K562 (cell line): ENCODE results near the gene RPAIN. TPM values are rescaled to one million over a fixed set of nuclear protein-coding genes. Genes with fewer than 3 reads are reported as not detected.

ENCODE experiments used
- ATAC-seq: fragments of 200-7000 bp; cut with Tn5 transposase; 3 replicates; pipeline ENCODE4 v1.9.1; 2020; ENCODE audit warnings: moderate library complexity
- BruUV-seq: library from RNA; stranded (reverse); fragments of 400-500 nt; replicated peaks from 2 replicates; lab custom pipeline; 2021; lab: Mats Ljungman, UMichigan
- CTCF ChIA-PET: fragments of 300-600 bp; formaldehyde crosslinking; extraction: SDS; loops from one replicate; lab custom pipeline; 2021; ENCODE audit warnings: low intra/inter-chr PET ratio; lab: Yijun Ruan, JAX
- POLR2A ChIA-PET: fragments of 300-600, 350-650 bp; sonication (Branson Sonifier 250); formaldehyde crosslinking; extraction: SDS; loops from one replicate; lab custom pipeline; 2021; ENCODE audit warnings: antibody characterized with exemption, inconsistent platforms; lab: Yijun Ruan, JAX
- DNase-seq, 4 experiments: peaks; one replicate each; pipeline versions ENCODE4 v3.0.0 to v3.0.0-alpha.2; 2011 to 2018; ENCODE audit warnings: low spot score in 3 of 4, mixed read lengths in 3 of 4; ENCODE audit errors: extremely low read depth in 1 of 4
- FAIRE-seq: peaks from 2 replicates; lab custom pipeline; 2011; peaks lifted over from hg19 to GRCh38; lab: Jason Lieb, UNC
- H2AFZ ChIP-seq: 2 replicates; pipeline ENCODE4 v1.6.0; 2011; ENCODE audit warnings: low read depth, low read length, control low read depth, inconsistent platforms
- H3K27ac ChIP-seq: fragments of 200-600 bp; 3 replicates; pipeline ENCODE4 v1.8.0; 2011; ENCODE audit warnings: low read depth, mild to moderate bottlenecking, control low read depth, inconsistent platforms, low read length, moderate library complexity, mixed read lengths; ENCODE audit errors: extremely low read depth
- H3K27me3 ChIP-seq, 2 experiments: fragments of 300-600 bp in 1 of 2; 2 replicates in 1 of 2; 3 replicates in 1 of 2; pipeline versions ENCODE4 v1.6.0 to v1.8.0; 2011; ENCODE audit warnings: inconsistent platforms in 2 of 2, low read length in 2 of 2, mild to moderate bottlenecking in 1 of 2, mixed read lengths in 1 of 2, moderate library complexity in 1 of 2; ENCODE audit not compliant: control insufficient read depth in 2 of 2, insufficient read depth in 2 of 2
- H3K36me3 ChIP-seq: fragments of 300-600 bp; 3 replicates; pipeline ENCODE4 v1.8.0; 2011; ENCODE audit warnings: mild to moderate bottlenecking, low read length, inconsistent platforms; ENCODE audit not compliant: control insufficient read depth, insufficient read depth
- H3K4me1 ChIP-seq, 2 experiments: fragments of 200-600 bp in 1 of 2; replicated peaks in 1 of 2; 2 replicates in 1 of 2; 3 replicates in 1 of 2; pipeline versions ENCODE4 v1.5.1 to v1.8.0; 2011; ENCODE audit warnings: inconsistent platforms in 2 of 2, low read length in 2 of 2, mild to moderate bottlenecking in 1 of 2, mixed read lengths in 1 of 2, moderate library complexity in 1 of 2; ENCODE audit not compliant: control insufficient read depth in 2 of 2, insufficient read depth in 2 of 2
- H3K4me2 ChIP-seq: 2 replicates; pipeline ENCODE4 v1.6.1; 2011; ENCODE audit warnings: low read length, control low read depth, inconsistent platforms, mixed read lengths; ENCODE audit not compliant: insufficient read depth
- H3K4me3 ChIP-seq: fragments of 200-600 bp; sonication (generic), shearing (Covaris generic); 2 replicates; pipeline ENCODE4 v1.5.1; 2016; ENCODE audit warnings: control low read depth, inconsistent platforms
- H3K79me2 ChIP-seq: fragments of 200-600 bp; 3 replicates; pipeline ENCODE4 v1.8.0; 2011; ENCODE audit warnings: low read length, inconsistent platforms; ENCODE audit not compliant: control insufficient read depth, insufficient read depth
- H3K9ac ChIP-seq, 2 experiments: 2 replicates each; pipeline versions ENCODE4 v1.6.0 to v1.6.1; 2011; ENCODE audit warnings: low read depth in 2 of 2, low read length in 2 of 2, control low read depth in 1 of 2, inconsistent platforms in 1 of 2, mild to moderate bottlenecking in 1 of 2, mixed read lengths in 1 of 2; ENCODE audit not compliant: insufficient read depth in 1 of 2
- H3K9me1 ChIP-seq: one replicate; pipeline ENCODE4 v1.6.0; 2011; ENCODE audit warnings: inconsistent platforms, mild to moderate bottlenecking, low read length, moderate library complexity; ENCODE audit not compliant: control insufficient read depth, insufficient read depth
- H3K9me3 ChIP-seq: replicated peaks from 2 replicates; pipeline ENCODE4 v1.5.1; 2011; ENCODE audit warnings: low read depth, low read length, inconsistent platforms; ENCODE audit not compliant: control insufficient read depth, insufficient read depth
- H4K20me1 ChIP-seq: replicated peaks from 2 replicates; pipeline ENCODE4 v1.6.1; 2011; ENCODE audit warnings: low read length, inconsistent platforms, mixed read lengths; ENCODE audit not compliant: control insufficient read depth, insufficient read depth
- CREB3L1 ChIP-seq: fragments of 450-650 bp; IDR thresholded peaks from 2 replicates; pipeline ENCODE4 v1.6.1; 2014; ENCODE audit warnings: low read depth, mild to moderate bottlenecking, moderate library complexity, borderline replicate concordance
- HEY1 ChIP-seq: fragments of 250-450 bp; sonication (Bioruptor Pico); IDR thresholded peaks from 2 replicates; pipeline ENCODE4 v1.5.0; 2020; ENCODE audit warnings: mild to moderate bottlenecking, moderate library complexity, borderline replicate concordance
- L3MBTL2 ChIP-seq: fragments of 450-650 bp; IDR thresholded peaks from 2 replicates; pipeline ENCODE4 v1.6.1; 2016; ENCODE audit warnings: mild to moderate bottlenecking, moderate library complexity
- MEIS2 ChIP-seq: fragments of 450-650 bp; IDR thresholded peaks from 2 replicates; pipeline ENCODE4 v1.6.1; 2014; ENCODE audit warnings: mild to moderate bottlenecking; ENCODE audit not compliant: partially characterized antibody
- NFATC3 ChIP-seq: fragments of 450-650 bp; IDR thresholded peaks from 2 replicates; pipeline ENCODE4 v1.6.1; 2017; ENCODE audit warnings: mild to moderate bottlenecking
- NFRKB ChIP-seq: fragments of 450-650 bp; IDR thresholded peaks from 2 replicates; pipeline ENCODE4 v1.6.1; 2016; ENCODE audit warnings: low read depth
- NR2C1 ChIP-seq, 2 experiments: fragments of 450-650 bp; IDR thresholded peaks; 2 replicates each; pipeline ENCODE4 v1.6.1; 2017; ENCODE audit warnings: mild to moderate bottlenecking in 2 of 2, antibody characterized with exemption in 1 of 2, inconsistent platforms in 1 of 2, missing compliant biosample characterization in 1 of 2, missing genetic modification characterization in 1 of 2
- PTBP1 ChIP-seq: fragments of 200-400 bp; formaldehyde crosslinking; IDR thresholded peaks from 2 replicates; pipeline ENCODE4 v1.6.1; 2017; ENCODE audit warnings: low read depth, low read length
- RFX1 ChIP-seq: fragments of 450-650 bp; IDR thresholded peaks from 2 replicates; pipeline ENCODE4 v1.6.1; 2016; ENCODE audit warnings: mild to moderate bottlenecking, moderate library complexity
- ZNF143 ChIP-seq: sonication (generic); formaldehyde crosslinking; IDR thresholded peaks from 2 replicates; pipeline ENCODE4 v1.9.0; 2022; ENCODE audit warnings: mild to moderate bottlenecking, missing genetic modification reagents
- ZNF277 ChIP-seq: fragments of 250-450 bp; sonication (Bioruptor Pico); IDR thresholded peaks from 2 replicates; pipeline ENCODE4 v1.8.0; 2022; ENCODE audit warnings: inconsistent platforms, mild to moderate bottlenecking, moderate library complexity, borderline replicate concordance
- ZNF354B ChIP-seq: fragments of 250-450 bp; sonication (Bioruptor Pico); IDR thresholded peaks from 2 replicates; pipeline ENCODE4 v1.4.0; 2020
- ZNF655 ChIP-seq: fragments of 250-450 bp; sonication (Bioruptor Pico); IDR thresholded peaks from 2 replicates; pipeline ENCODE4 v1.5.0; 2021
- WGBS: fragments of 100-300 bp; shearing (Covaris generic); methylation state at CpG from one replicate; pipeline ENCODE4 v1.1.6; 2016; ENCODE audit warnings: low coverage, mixed read lengths; ENCODE audit not compliant: insufficient coverage; ENCODE audit errors: missing lambda C conversion rate; 5-methylcytosine and 5-hydroxymethylcytosine counted together
- in situ Hi-C: fragments of 300-500 bp; cut with MboI; formaldehyde crosslinking; loops from 4 replicates; pipeline ENCODE4 v1.15.0; 2018; ENCODE audit warnings: inconsistent platforms, mixed read lengths
- intact Hi-C: fragments of 100-400 bp; cut with micrococcal nuclease; formaldehyde crosslinking; loops from 2 replicates; pipeline ENCODE4 v1.14.2; 2022
- polyA plus RNA-seq, 8 experiments: library from polyadenylated mRNA; depleted of rRNA in 4 of 8; stranded (reverse) in 5 of 8; unstranded in 3 of 8; fragments of >200 nt; fragmentation: Nextera tagmentation in 2 of 8; fragmentation: Illumina TruSeq in 1 of 8; extraction: Ambion mirVana in 2 of 8; extraction: Trizol in 1 of 8; gene quantifications; 2 replicates each; pipeline versions ENCODE4 v1.2.1 to v1.2.3, GENCODE V29; 2011 to 2014; ENCODE audit warnings: inconsistent platforms in 1 of 8, missing spikeins in 1 of 8
- total RNA-seq, 7 experiments: library from RNA; depleted of rRNA in 6 of 7; stranded (reverse); fragments of >200 nt in 6 of 7; fragmentation: Illumina TruSeq in 2 of 7; extraction: Trizol in 2 of 7; gene quantifications; 2 replicates each; pipeline versions ENCODE4 v1.2.1 to v1.2.3, GENCODE V29; 2011 to 2021; ENCODE audit warnings: low replicate concordance in 1 of 7

The RPAIN gene
- total and polyA plus RNA-seq, 9 of the 15 experiments (the other 6 are each of a cell fraction or from before 2014, with no cell fraction given) = 27.3 to 63.7 (median 38.5) TPM

GRCh38 chr17:5478992-5479391 lies 59.0 kb downstream of the RPAIN start:
- CTCF ChIA-PET = no interaction called here
- POLR2A ChIA-PET = interaction anchor here (1.8 kb wide), 1 partner anchor 13 kb away, joined by 5 read pairs; no protein-coding TSS in a partner anchor

GRCh38 chr17:5480962-5481361 lies 61.0 kb downstream of the RPAIN start:
- Histone ChIP-seq H3K9me1 (no peaks in the 10 kb centered on the region), H3K36me3 (peaks cover 82% of the 10 kb centered on the region), H4K20me1 (no peaks in the 10 kb centered on the region; the same call in 1 of the 2 replicates), H3K27ac (no peak overlapping the region), H3K9ac (no peak overlapping the region), H3K27me3 (no peaks in the 10 kb centered on the region), H3K4me3 (no peak overlapping the region), H3K4me2 (no peak overlapping the region), H3K4me1 (peaks cover 0 to 8% of the 10 kb centered on the region in 2 experiments; a peak in 1 of 5 replicates), H3K79me2 (peaks cover 22% of the 10 kb centered on the region), H3K9me3 (no peaks in the 10 kb centered on the region), H2AFZ (no peak overlapping the region)
- POLR2A ChIA-PET = no interaction called here
- no TSS peak for BruUV-seq
- CTCF ChIA-PET = no interaction called here
- WGBS = 93% methylated on average over 6 of the region's 6 CpGs
- ATAC-seq (no peak), FAIRE-seq (no peak), DNase-seq (no peak)
- in situ Hi-C loops (no loop called here), intact Hi-C loops (no loop called here)
- TF ChIP-seq ZNF655 (CRISPR knock-in tag) = no peak
- TF ChIP-seq L3MBTL2 = no peak
- no peak for TF ChIP-seq NR2C1 (IDR thresholded peaks at IDR 0.05)
- no peak for TF ChIP-seq NR2C1 (tag; IDR thresholded peaks at IDR 0.05)
- TF ChIP-seq NFATC3 = no peak
- TF ChIP-seq ZNF143 (CRISPR knock-in tag) = no peak
- no peak for TF ChIP-seq RFX1
- no peak for TF ChIP-seq ZNF354B (CRISPR knock-in tag)
- TF ChIP-seq NFRKB = no peak
- no peak for TF ChIP-seq CREB3L1

More at GRCh38 chr17:5478992-5479391, 59.0 kb downstream of the RPAIN start:
- Histone ChIP-seq H2AFZ (no peak overlapping the region), H3K9me1 (no peaks in the 10 kb centered on the region), H4K20me1 (no peaks in the 10 kb centered on the region; the same call in 1 of the 2 replicates), H3K27me3 (no peaks in the 10 kb centered on the region), H3K36me3 (peaks cover 88% of the 10 kb centered on the region), H3K79me2 (peaks cover 4% of the 10 kb centered on the region; the same call in 1 of the 3 replicates), H3K4me2 (no peak overlapping the region), H3K9me3 (no peaks in the 10 kb centered on the region), H3K9ac (no peak overlapping the region), H3K4me1 (no peaks in the 10 kb centered on the region), H3K27ac (no peak overlapping the region), H3K4me3 (no peak overlapping the region)
- BruUV-seq = no TSS peak
- intact Hi-C loops (no loop called here), in situ Hi-C loops (no loop called here)
- FAIRE-seq (no peak), ATAC-seq (no peak), DNase-seq (no peak)
- 72% methylated on average over 4 of the region's 4 CpGs for WGBS
- no peak for TF ChIP-seq PTBP1
- no peak for TF ChIP-seq HEY1
- no peak for TF ChIP-seq ZNF277 (CRISPR knock-in tag)
- no peak for TF ChIP-seq MEIS2
